Measurements from ENCODE around the gene TIMP2.
"Not testable (repeated sequence)": the region's sequence is repeated elsewhere in the genome, so short reads cannot be mapped to it uniquely, and the experiment has no call there.

TIMP2 gene

GRCh38 chr17:78956254-78956653, 31.1 kb upstream of the TIMP2 start:
- no peak for DNase-seq (ENCODE audit: low read depth in 3 of 3, low spot score in 1 of 3)

GRCh38 chr17:78954684-78955083, 29.5 kb upstream of the TIMP2 start:
- no peak for DNase-seq (ENCODE audit: low read depth in 3 of 3, low spot score in 1 of 3)

DNA sequence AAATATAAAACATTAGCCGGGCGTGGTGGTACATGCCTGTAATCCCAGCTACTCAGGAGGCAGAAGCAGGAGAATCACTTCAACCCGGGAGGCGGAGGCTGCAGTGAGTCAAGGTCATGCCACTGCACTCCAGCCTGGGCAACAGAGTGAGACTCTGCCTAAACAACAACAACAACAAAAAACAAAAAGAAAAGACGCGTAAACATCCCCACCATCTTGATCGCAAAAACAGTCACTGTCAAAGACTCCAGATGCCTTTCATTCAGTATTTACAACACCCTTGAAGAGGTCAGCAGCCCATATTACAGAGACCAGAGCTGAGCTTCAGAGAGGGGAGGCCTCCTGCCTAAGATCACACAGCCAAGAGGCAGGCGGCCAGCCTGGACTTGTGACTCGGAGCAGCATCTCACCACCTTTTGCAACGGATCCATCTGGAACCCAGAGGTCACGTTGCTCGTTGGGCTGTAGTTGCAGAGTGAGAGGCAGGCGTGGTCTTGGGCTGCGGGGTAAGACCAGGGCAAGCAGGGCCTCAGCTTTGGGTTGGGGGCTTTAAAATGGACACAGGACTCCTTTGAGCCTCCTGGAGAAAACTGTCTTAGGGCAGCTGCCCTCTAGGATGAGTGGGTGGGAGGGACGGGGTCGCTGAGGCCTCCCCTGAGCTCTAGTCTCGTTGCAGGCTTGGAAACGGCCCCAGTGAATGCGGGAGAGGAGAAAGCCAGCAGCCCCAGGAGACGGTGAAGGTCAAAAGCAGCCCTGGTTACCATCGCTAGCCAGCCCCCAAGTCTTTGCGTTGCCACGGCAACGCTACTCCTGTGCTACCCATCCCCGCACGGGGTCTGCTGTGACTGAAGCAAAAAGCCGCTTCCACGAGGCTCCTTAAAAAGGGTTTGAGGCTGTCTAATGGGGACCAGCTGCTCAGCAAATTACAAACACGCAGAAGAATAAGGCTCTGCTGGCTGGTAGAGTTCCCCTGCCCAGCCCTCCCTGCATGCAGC, 28.5 kb upstream of the TIMP2 start:
- no peak for DNase-seq (ENCODE audit: low read depth in 3 of 3, low spot score in 1 of 3)

DNA sequence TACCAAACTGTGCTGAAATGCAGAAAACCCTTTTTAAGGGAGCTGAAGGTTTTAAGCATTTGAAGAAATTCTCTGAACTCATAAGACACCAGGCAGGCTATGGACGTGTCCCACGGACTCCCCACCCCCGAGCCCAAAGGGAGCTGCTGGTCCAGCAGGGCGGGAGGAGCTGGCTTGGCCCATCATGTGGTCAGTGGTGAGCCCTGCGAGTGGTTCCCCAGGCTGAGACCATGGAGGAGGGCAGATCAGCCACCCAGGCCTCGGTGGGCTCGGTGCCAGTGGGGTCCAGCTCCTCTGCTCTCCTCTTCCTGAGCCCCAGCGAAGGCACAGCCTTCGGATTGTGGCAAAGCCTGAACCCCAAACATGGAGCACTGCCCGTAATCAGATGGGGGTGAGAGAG, 27.5 kb upstream of the TIMP2 start:
- DNase-seq (ENCODE audit: low read depth in 3 of 3, low spot score in 1 of 3) = no peak

- no peak for DNase-seq (ENCODE audit: low read depth in 3 of 3, low spot score in 1 of 3)
These were observed 26.9 kb upstream of the TIMP2 start for GRCh38 chr17:78951967-78952551.

- no peak for DNase-seq (ENCODE audit: low read depth in 3 of 3, low spot score in 1 of 3)
These were observed 25.7 kb upstream of the TIMP2 start for GRCh38 chr17:78950870-78951269.

DNA sequence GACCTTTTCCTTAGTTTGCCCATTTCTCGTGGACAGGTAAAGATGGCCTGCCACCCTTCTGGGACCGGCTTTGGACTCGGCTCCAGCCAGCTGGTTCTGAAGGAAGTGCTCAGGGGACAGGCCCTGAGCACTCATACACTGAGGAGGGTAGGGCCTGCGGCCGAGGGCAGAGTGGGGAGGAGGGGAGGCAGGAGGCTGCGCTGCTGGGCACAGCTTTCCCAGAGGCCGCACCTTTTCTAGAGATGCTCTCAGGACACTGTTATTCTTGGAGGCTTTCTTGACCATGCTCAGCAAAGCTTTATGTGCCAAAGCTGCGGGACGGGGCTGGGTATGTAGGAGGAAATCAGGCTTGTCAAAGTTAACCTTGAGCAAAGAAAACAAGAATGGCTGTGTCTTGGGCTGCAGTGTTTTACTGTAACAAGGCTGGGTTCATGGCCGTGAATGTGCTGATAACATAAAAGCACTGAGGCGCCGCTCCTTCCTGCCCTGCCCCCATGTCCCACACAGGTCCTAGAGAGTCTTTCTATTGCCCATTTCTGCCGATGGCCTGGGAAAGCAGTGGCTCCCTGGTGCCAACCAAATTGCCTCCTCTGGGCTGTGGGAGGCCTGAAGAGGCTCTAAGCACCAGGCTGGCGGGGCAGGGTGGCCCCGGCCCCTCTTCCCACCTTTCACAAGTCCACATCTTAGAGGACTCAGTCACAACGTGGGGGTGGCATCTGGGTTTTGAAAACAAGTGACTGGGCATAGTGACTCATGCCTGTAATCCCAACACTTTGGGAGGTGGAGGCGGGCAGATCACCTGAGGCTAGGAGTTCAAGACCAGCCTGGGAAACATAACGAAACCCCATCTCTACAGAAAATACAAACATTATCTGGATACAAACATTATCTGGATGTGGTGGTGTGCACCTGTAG, 22.3 kb upstream of the TIMP2 start:
- DNase-seq (ENCODE audit: low read depth in 3 of 3, low spot score in 1 of 3) = no peak

GRCh38 chr17:78946631-78947030, 21.4 kb upstream of the TIMP2 start:
- DNase-seq (ENCODE audit: low read depth in 3 of 3, low spot score in 1 of 3) = no peak

DNA sequence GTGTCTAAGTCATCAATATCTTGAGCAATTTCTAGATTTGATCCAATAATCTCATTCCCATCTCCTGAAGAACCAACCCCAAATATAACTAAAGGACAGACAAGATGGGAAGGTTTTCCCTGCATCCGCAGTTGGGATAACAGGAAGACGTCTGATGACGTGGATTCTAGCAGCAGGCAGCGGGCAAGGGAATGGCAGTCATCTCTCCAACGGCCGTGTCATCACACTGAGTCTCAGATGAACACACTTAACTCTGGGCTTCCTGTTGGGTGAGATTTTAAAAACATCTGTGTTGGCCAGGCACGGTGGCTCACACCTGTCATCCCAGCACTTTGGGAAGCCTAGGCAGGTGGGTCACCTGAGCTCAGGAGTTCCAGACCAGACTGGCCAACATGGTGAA, 20.9 kb upstream of the TIMP2 start:
- no peak for DNase-seq (ENCODE audit: low read depth in 3 of 3, low spot score in 1 of 3)

GRCh38 chr17:78945455-78945854, 20.3 kb upstream of the TIMP2 start:
- DNase-seq (ENCODE audit: low read depth in 3 of 3, low spot score in 1 of 3) = not testable (repeated sequence)

DNA sequence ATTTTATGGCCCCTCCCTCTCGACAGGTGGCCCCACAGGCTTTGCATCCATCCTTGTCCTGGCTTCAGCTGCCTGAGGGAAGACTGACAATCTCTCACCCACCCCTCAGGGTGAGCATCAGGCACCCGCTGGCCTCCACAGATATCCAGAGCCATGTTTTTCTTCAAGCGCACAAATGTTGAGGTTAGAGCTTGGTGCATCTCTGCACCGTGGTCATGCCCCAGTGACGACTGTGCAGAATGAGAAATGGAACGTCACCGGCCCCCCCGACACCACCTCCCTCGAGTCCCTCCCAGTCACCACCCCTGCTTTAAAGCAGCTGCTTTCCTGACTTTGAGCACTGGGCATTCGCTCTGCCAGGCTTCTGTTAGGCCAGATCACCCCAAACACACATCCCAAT, 19.8 kb upstream of the TIMP2 start:
- no peak for DNase-seq (ENCODE audit: low read depth in 3 of 3, low spot score in 1 of 3)

- DNase-seq (ENCODE audit: low read depth in 3 of 3, low spot score in 1 of 3) = no peak
These were observed 18.8 kb upstream of the TIMP2 start for GRCh38 chr17:78944026-78944425.

- DNase-seq (ENCODE audit: low read depth in 3 of 3, low spot score in 1 of 3) = no peak
These were observed 15.5 kb upstream of the TIMP2 start for GRCh38 chr17:78940708-78941107.

GRCh38 chr17:78940258-78940657, 15.1 kb upstream of the TIMP2 start:
- DNase-seq (ENCODE audit: low read depth in 3 of 3, low spot score in 1 of 3) = no peak

DNA sequence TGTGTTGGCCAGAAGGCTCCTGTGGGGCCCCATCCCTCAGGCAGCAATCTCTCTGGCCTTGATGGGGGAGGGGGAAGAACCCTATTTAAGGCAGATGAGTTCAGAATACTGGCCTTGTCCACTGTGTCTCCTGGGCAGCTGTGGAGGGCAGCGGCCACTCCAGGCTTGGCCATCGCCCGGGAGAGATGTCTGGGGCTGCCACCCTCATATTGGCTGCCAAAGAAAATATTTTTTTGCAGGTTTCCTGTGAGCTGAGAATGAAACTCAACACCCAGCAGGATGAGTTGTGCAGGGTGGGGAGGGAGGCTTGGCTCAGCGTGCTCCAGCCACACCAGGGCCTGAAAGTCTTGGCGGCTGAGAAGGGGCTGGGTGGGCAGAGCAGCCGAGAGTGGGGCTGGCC, 14.4 kb upstream of the TIMP2 start:
- DNase-seq (ENCODE audit: low read depth in 3 of 3, low spot score in 1 of 3) = no peak

DNA sequence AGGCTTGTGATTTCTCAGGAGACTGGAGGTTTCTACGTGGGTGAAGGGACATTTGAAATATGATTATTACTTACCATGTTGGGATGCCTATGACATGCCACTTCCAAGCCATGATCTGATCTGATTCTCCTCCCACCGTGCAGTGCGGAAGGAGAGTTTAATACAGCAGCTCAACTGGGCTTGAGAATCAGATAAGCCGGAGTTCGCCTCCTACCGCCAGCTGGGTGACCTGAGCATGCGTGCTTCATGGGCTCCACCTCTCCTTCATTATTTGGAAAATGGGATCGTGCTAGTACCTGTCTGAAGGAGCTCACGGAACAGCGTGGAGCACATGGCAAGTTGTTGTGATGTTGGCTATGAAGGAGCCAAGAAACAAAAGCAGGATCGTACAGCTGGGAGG, 12.4 kb upstream of the TIMP2 start:
- no peak for DNase-seq (ENCODE audit: low read depth in 3 of 3, low spot score in 1 of 3)

DNA sequence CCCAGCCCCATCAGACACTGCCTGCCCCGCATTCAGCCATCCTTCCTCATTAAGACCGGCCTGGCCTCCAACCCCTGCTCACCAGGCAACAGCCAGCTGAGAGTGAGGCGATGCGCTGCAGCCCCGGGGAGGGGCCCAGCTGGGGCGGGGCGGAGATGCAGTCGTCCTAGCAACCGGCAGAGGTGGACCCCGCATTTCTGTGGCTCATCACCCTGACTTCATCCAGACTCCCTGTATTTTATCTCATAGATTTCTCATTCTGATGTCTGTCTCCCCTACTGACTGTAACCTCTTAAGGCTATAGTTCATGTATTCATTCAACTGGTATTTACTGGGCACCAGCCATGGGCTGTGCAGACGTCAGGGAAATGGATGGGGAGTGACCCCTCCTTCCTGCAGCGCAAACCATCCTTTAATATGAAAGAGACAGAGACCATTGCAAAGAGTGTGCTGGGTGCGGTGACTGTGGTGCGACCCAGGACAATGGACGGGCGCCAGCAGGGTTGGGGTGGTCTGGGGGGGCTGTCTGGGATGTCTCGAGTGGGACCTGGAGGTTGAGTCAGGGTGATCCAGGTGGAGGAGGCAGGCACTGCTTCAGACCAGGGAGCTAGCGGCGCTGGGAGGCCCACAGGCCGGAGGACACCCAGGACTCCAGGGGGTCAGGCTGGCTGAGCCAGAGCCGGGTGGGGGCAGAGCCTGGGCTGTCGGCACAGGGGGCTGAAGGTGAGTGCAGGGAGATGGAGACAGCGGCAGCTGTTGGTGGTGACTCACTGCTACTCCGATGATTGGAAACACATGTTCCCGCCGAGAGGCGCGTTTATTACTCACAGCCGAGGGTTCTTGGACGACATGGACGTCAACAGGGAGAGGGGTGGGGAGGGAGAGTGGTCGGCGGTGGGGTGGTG, 10.5 kb upstream of the TIMP2 start:
- DNase-seq (ENCODE audit: low read depth in 3 of 3, low spot score in 1 of 3) = no peak

DNA sequence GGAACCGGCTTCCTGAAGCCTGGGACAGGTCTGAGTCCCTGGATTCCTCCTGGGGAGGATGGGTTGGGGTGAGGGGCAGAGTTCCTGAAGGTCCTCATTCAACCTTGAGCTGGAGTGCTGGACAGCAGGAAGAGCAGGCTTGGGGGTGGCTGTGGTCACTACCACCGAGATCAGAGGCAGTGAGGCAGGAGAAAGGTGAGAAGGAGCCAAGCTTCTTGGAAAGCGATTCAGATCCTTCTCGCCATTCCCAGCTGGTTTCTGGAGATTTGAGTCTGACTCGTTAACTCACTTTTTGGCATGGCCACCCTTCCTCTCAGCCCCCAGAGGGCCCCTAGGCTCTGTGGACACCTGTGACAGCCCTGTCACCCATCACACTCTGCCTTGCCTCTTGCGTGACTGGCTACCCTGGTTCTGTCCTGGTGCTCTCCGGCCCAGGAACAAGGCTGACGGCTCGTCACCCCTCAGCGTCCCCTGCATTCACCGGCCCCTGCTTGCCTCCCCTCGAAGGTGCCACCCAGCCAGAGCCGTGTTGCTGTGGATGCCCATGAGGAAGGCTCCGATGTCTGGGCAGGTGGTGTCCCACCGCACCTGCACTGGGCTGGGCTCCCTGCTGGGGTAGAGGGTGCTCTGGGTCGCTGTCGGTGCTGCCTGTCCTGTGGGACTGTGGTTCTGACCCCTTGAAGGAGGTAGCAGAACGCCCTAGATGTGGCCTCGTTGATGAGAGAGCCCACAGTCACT, 9.7 kb upstream of the TIMP2 start:
- DNase-seq (ENCODE audit: low read depth in 3 of 3, low spot score in 1 of 3) = no peak

GRCh38 chr17:78933959-78934568, 8.9 kb upstream of the TIMP2 start:
- DNase-seq (ENCODE audit: low read depth in 3 of 3, low spot score in 1 of 3) = no peak

Measured in stimulated activated CD4-positive, alpha-beta T cell treated with anti-CD3 and anti-CD28 coated beads, TNF-alpha, amount 100 ng/mL, for 1 hour (primary cell).